Astrocyte (in vitro differentiated cells and primary cell): ENCODE measurements around the gene PARP6. TPM values are rescaled to one million over a fixed set of nuclear protein-coding genes. Genes with fewer than 3 reads are reported as not detected.
A peak's percentile ranks its signal among the peaks of the same experiment; 100 is the strongest.

Source experiments
- DNase-seq: peaks from one replicate; pipeline ENCODE4 v3.0.0-alpha.2; 2010; ENCODE audit warnings: low read depth
- FAIRE-seq: peaks from 2 replicates; lab custom pipeline; 2011; peaks lifted over from hg19 to GRCh38; lab: Jason Lieb, UNC
- H2AFZ ChIP-seq: 2 replicates; pipeline ENCODE4 v1.6.0; 2012; ENCODE audit warnings: low read depth, low read length, inconsistent platforms
- H3K27ac ChIP-seq: 2 replicates; pipeline ENCODE4 v1.5.1; 2011; ENCODE audit warnings: low read depth, low read length, inconsistent platforms
- H3K27me3 ChIP-seq: 2 replicates; pipeline ENCODE4 v1.6.0; 2011; ENCODE audit warnings: low read length, inconsistent platforms; ENCODE audit not compliant: insufficient read depth
- H3K36me3 ChIP-seq: 2 replicates; pipeline ENCODE4 v1.5.1; 2011; ENCODE audit warnings: low read length, inconsistent platforms; ENCODE audit not compliant: insufficient read depth
- H3K4me1 ChIP-seq: 2 replicates; pipeline ENCODE4 v1.5.1; 2011; ENCODE audit warnings: low read length, inconsistent platforms; ENCODE audit not compliant: insufficient read depth
- H3K4me2 ChIP-seq: 2 replicates; pipeline ENCODE4 v1.6.0; 2012; ENCODE audit warnings: low read length, inconsistent platforms
- H3K4me3 ChIP-seq: 2 replicates; pipeline ENCODE4 v1.5.1; 2011; ENCODE audit warnings: low read depth, mild to moderate bottlenecking, low read length, inconsistent platforms; ENCODE audit not compliant: insufficient read depth
- H3K79me2 ChIP-seq: 2 replicates; pipeline ENCODE4 v1.6.0; 2012; ENCODE audit warnings: mild to moderate bottlenecking, low read length, inconsistent platforms; ENCODE audit not compliant: insufficient read depth
- H3K9ac ChIP-seq: 2 replicates; pipeline ENCODE4 v1.6.0; 2012; ENCODE audit warnings: mild to moderate bottlenecking, low read length, inconsistent platforms
- H3K9me3 ChIP-seq: 2 replicates; pipeline ENCODE4 v1.5.1; 2012; ENCODE audit warnings: low read depth, mild to moderate bottlenecking, low read length, inconsistent platforms; ENCODE audit not compliant: insufficient read depth
- H4K20me1 ChIP-seq: 2 replicates; pipeline ENCODE4 v1.6.0; 2012; ENCODE audit warnings: low read length, inconsistent platforms; ENCODE audit not compliant: insufficient read depth
- H3K27ac Mint-ChIP-seq: one replicate; pipeline ENCODE4 v1.8.0; 2021; ENCODE audit warnings: mild to moderate bottlenecking, mixed read lengths; ENCODE audit not compliant: unreplicated experiment
- H3K27me3 Mint-ChIP-seq: one replicate; pipeline ENCODE4 v1.8.0; 2021; ENCODE audit warnings: low read depth, mixed read lengths; ENCODE audit not compliant: unreplicated experiment
- H3K36me3 Mint-ChIP-seq: one replicate; pipeline ENCODE4 v1.8.0; 2021; ENCODE audit warnings: low read depth, mixed read lengths; ENCODE audit not compliant: unreplicated experiment
- H3K4me1 Mint-ChIP-seq: one replicate; pipeline ENCODE4 v1.8.0; 2021; ENCODE audit warnings: low read depth, mixed read lengths; ENCODE audit not compliant: unreplicated experiment
- H3K4me3 Mint-ChIP-seq: one replicate; pipeline ENCODE4 v1.8.0; 2021; ENCODE audit warnings: mild to moderate bottlenecking, moderate library complexity, mixed read lengths; ENCODE audit not compliant: unreplicated experiment
- H3K9me3 Mint-ChIP-seq: one replicate; pipeline ENCODE4 v1.8.0; 2021; ENCODE audit warnings: mild to moderate bottlenecking, mixed read lengths; ENCODE audit not compliant: unreplicated experiment
- CTCF ChIP-seq: IDR thresholded peaks from 2 replicates; pipeline ENCODE4 v1.5.1; 2011; ENCODE audit warnings: low read depth, mild to moderate bottlenecking, inconsistent platforms, low read length, moderate library complexity; ENCODE audit not compliant: insufficient read depth
- EZH2 ChIP-seq: IDR thresholded peaks from 2 replicates; pipeline ENCODE4 v1.6.1; 2012; ENCODE audit warnings: mild to moderate bottlenecking, low read length, inconsistent platforms; ENCODE audit not compliant: insufficient read depth
- total RNA-seq: library from RNA; stranded (reverse); gene quantifications from 2 replicates; pipeline ENCODE4 v1.2.1, GENCODE V29; 2021

The PARP6 gene
- total RNA-seq, 1 donor from 2014 or later: 62.7 TPM

GRCh38 chr15:72249142-72249810 lies 23.1 kb downstream of the PARP6 start:
- H3K4me1 ChIP-seq: no peaks in the 10 kb centered on the region
- no peak overlapping the region for H3K27ac ChIP-seq
- Mint-ChIP-seq H3K4me3 (no peak overlapping the region), H3K9me3 (no peaks in the 10 kb centered on the region), H3K27me3 (no peaks in the 10 kb centered on the region), H3K36me3 (peaks cover 40% of the 10 kb centered on the region), H3K27ac (no peak overlapping the region), H3K4me1 (no peaks in the 10 kb centered on the region)
- no peak overlapping the region for H3K4me2 ChIP-seq
- H3K36me3 ChIP-seq: peaks cover 35% of the 10 kb centered on the region
- no peaks in the 10 kb centered on the region for H3K27me3 ChIP-seq
- no peak overlapping the region for H2AFZ ChIP-seq
- TF ChIP-seq CTCF (no peak), EZH2 (no peak)
- H3K9ac ChIP-seq: no peak overlapping the region
- H3K9me3 ChIP-seq: no peaks in the 10 kb centered on the region
- no peaks in the 10 kb centered on the region for H3K79me2 ChIP-seq
- no peak overlapping the region for H3K4me3 ChIP-seq
- DNase-seq (no peak), FAIRE-seq (no peak)
- no peaks in the 10 kb centered on the region for H4K20me1 ChIP-seq

- H3K27ac ChIP-seq: no peak overlapping the region
- H3K9me3 ChIP-seq: no peaks in the 10 kb centered on the region
- H3K4me2 ChIP-seq: no peak overlapping the region
- Mint-ChIP-seq H3K27ac (no peak overlapping the region), H3K4me3 (peak overlapping the region; percentile 22), H3K4me1 (no peaks in the 10 kb centered on the region), H3K9me3 (no peaks in the 10 kb centered on the region), H3K36me3 (peaks cover 42% of the 10 kb centered on the region), H3K27me3 (no peaks in the 10 kb centered on the region)
- H3K9ac ChIP-seq: no peak overlapping the region
- no peaks in the 10 kb centered on the region for H4K20me1 ChIP-seq
- no peak overlapping the region for H3K4me3 ChIP-seq
- FAIRE-seq: no peak
- no peak overlapping the region for H2AFZ ChIP-seq
- no peaks in the 10 kb centered on the region for H3K79me2 ChIP-seq
- DNase-seq: no peak
- H3K36me3 ChIP-seq: peaks cover 32% of the 10 kb centered on the region
- H3K4me1 ChIP-seq: no peaks in the 10 kb centered on the region
- TF ChIP-seq EZH2 (no peak), CTCF (no peak)
- H3K27me3 ChIP-seq: no peaks in the 10 kb centered on the region
Measured at GRCh38 chr15:72248514-72248913, 23.8 kb downstream of the PARP6 start.

GRCh38 chr15:72242775-72243370 lies 29.5 kb downstream of the PARP6 start:
- Histone ChIP-seq H3K79me2 (no peaks in the 10 kb centered on the region), H3K36me3 (peaks cover 29% of the 10 kb centered on the region), H3K27ac (no peak overlapping the region), H4K20me1 (no peaks in the 10 kb centered on the region), H3K4me1 (peaks cover 5% of the 10 kb centered on the region), H2AFZ (no peak overlapping the region), H3K27me3 (no peaks in the 10 kb centered on the region), H3K9ac (no peak overlapping the region), H3K9me3 (no peaks in the 10 kb centered on the region), H3K4me3 (no peak overlapping the region), H3K4me2 (no peak overlapping the region)
- DNase-seq (no peak), FAIRE-seq (no peak)
- peaks cover 4% of the 10 kb centered on the region for H3K4me1 Mint-ChIP-seq
- H3K9me3 Mint-ChIP-seq: no peaks in the 10 kb centered on the region
- TF ChIP-seq EZH2 (no peak), CTCF (no peak)
- H3K27ac Mint-ChIP-seq: peak overlapping the region; percentile 34
- H3K27me3 Mint-ChIP-seq: no peaks in the 10 kb centered on the region
- H3K4me3 Mint-ChIP-seq: no peak overlapping the region
- peaks cover 39% of the 10 kb centered on the region for H3K36me3 Mint-ChIP-seq
